CD4-positive, alpha-beta T cell (primary cell): ENCODE measurements around the gene BTAF1. TPM values are rescaled to one million over a fixed set of nuclear protein-coding genes. Genes with fewer than 3 reads are reported as not detected.

Source experiments
- ATAC-seq: fragments of 200-7000 bp; cut with Tn5 transposase; one replicate; pipeline ENCODE4 v1.10.0; 2022; ENCODE audit warnings: mild to moderate bottlenecking; ENCODE audit not compliant: poor library complexity
- CTCF ChIA-PET: fragments of 350-600 bp; sonication (Branson Sonifier 250); formaldehyde crosslinking; loops from one replicate; lab custom pipeline; 2021; ENCODE audit warnings: antibody characterized with exemption, inconsistent platforms; lab: Charles Lee
- POLR2A ChIA-PET: fragments of 350-600 bp; sonication (Branson Sonifier 250); formaldehyde crosslinking; loops from one replicate; lab custom pipeline; 2021; ENCODE audit warnings: antibody characterized with exemption, inconsistent platforms; lab: Charles Lee
- DNase-seq, 14 experiments: peaks; one replicate each; pipeline ENCODE4 v3.0.0-alpha.2; 2013 to 2020; ENCODE audit warnings: mixed read lengths in 2 of 14
- H3K27ac ChIP-seq, 2 donors: one replicate each; pipeline versions ENCODE4 v1.5.1 to v1.7.0; 2013; ENCODE audit warnings: low read length in 2 of 2, low read depth in 1 of 2, mild to moderate bottlenecking in 1 of 2
- H3K27me3 ChIP-seq, 2 experiments: 1 replicate in 1 of 2; 2 replicates in 1 of 2; pipeline versions ENCODE4 v1.6.1 to v1.7.0; 2013; ENCODE audit warnings: low read length in 2 of 2, control low read depth in 1 of 2, mild to moderate bottlenecking in 1 of 2, moderate library complexity in 1 of 2; ENCODE audit not compliant: insufficient read depth in 2 of 2, control insufficient read depth in 1 of 2
- H3K36me3 ChIP-seq: one replicate; pipeline ENCODE4 v1.6.1; 2013; ENCODE audit warnings: low read length, control low read depth; ENCODE audit not compliant: insufficient read depth
- H3K4me1 ChIP-seq: one replicate; pipeline ENCODE4 v1.6.1; 2013; ENCODE audit warnings: low read length, control low read depth; ENCODE audit not compliant: insufficient read depth
- H3K4me3 ChIP-seq: one replicate; pipeline ENCODE4 v1.5.1; 2013; ENCODE audit warnings: mild to moderate bottlenecking, low read length, moderate library complexity
- H3K9me3 ChIP-seq, 2 experiments: 1 replicate in 1 of 2; 2 replicates in 1 of 2; pipeline versions ENCODE4 v1.6.1 to v1.7.0; 2013; ENCODE audit warnings: low read length in 2 of 2, mild to moderate bottlenecking in 2 of 2, control low read depth in 1 of 2, moderate library complexity in 1 of 2; ENCODE audit not compliant: control insufficient read depth in 1 of 2, insufficient read depth in 1 of 2
- H3K27ac Mint-ChIP-seq: one replicate; pipeline ENCODE4 v1.8.0; 2020; ENCODE audit warnings: mixed read lengths
- H3K27me3 Mint-ChIP-seq: one replicate; pipeline ENCODE4 v1.8.0; 2021; ENCODE audit warnings: mixed read lengths
- H3K36me3 Mint-ChIP-seq: one replicate; pipeline ENCODE4 v1.8.0; 2021; ENCODE audit warnings: low read depth, mixed read lengths
- H3K4me1 Mint-ChIP-seq: one replicate; pipeline ENCODE4 v1.8.0; 2021; ENCODE audit warnings: low read depth, mixed read lengths
- H3K4me3 Mint-ChIP-seq: one replicate; pipeline ENCODE4 v1.8.0; 2020; ENCODE audit warnings: mild to moderate bottlenecking, mixed read lengths
- H3K9me3 Mint-ChIP-seq: one replicate; pipeline ENCODE4 v1.8.0; 2020; ENCODE audit warnings: mixed read lengths
- intact Hi-C, 2 experiments: fragments of 100-400 bp; cut with DNase I in 1 of 2; cut with micrococcal nuclease in 1 of 2; formaldehyde crosslinking; loops; one replicate each; pipeline versions ENCODE4 v1.15.1 to v1.9.0; 2023 to 2025; cut with DNase I, micrococcal nuclease
- total RNA-seq, 174 experiments: library from RNA in 2 of 174; stranded (reverse) in 2 of 174; gene quantifications; one replicate each; pipeline ENCODE4 v1.2.3 and lab custom pipeline; 2021 to 2026
- TF ChIP-seq, protein P1 (sequence below): fragments of 200-600 bp; IDR thresholded peaks from one replicate; pipeline ENCODE4 v1.8.0; 2022; ENCODE audit warnings: antibody characterized with exemption, mild to moderate bottlenecking

BTAF1 gene
- total RNA-seq, 2 experiments from 2014 or later, result 80.8 to 85.8 TPM

GRCh38 chr10:91953600-91954160 is 30.1 kb downstream of the BTAF1 start:
- ATAC-seq, result no peak
- peaks cover 96% of the 10 kb centered on the region for H3K36me3 Mint-ChIP-seq
- H3K27me3 Mint-ChIP-seq, result no peaks in the 10 kb centered on the region
- H3K9me3 Mint-ChIP-seq, result no peaks in the 10 kb centered on the region
- POLR2A ChIA-PET, result no interaction called here
- intact Hi-C loops, result no loop called here
- Histone ChIP-seq H3K27me3 (no peaks in the 10 kb centered on the region), H3K36me3 (peaks cover 83% of the 10 kb centered on the region), H3K27ac (no peak overlapping the region), H3K9me3 (no peaks in the 10 kb centered on the region), H3K4me3 (no peak overlapping the region), H3K4me1 (no peaks in the 10 kb centered on the region)
- no peak for DNase-seq
- TF ChIP-seq, protein P1, sequence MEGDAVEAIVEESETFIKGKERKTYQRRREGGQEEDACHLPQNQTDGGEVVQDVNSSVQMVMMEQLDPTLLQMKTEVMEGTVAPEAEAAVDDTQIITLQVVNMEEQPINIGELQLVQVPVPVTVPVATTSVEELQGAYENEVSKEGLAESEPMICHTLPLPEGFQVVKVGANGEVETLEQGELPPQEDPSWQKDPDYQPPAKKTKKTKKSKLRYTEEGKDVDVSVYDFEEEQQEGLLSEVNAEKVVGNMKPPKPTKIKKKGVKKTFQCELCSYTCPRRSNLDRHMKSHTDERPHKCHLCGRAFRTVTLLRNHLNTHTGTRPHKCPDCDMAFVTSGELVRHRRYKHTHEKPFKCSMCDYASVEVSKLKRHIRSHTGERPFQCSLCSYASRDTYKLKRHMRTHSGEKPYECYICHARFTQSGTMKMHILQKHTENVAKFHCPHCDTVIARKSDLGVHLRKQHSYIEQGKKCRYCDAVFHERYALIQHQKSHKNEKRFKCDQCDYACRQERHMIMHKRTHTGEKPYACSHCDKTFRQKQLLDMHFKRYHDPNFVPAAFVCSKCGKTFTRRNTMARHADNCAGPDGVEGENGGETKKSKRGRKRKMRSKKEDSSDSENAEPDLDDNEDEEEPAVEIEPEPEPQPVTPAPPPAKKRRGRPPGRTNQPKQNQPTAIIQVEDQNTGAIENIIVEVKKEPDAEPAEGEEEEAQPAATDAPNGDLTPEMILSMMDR, result no peak
- no peak overlapping the region for H3K27ac Mint-ChIP-seq
- H3K4me3 Mint-ChIP-seq, result no peak overlapping the region
- CTCF ChIA-PET, result no interaction called here
- no peaks in the 10 kb centered on the region for H3K4me1 Mint-ChIP-seq

DNA sequence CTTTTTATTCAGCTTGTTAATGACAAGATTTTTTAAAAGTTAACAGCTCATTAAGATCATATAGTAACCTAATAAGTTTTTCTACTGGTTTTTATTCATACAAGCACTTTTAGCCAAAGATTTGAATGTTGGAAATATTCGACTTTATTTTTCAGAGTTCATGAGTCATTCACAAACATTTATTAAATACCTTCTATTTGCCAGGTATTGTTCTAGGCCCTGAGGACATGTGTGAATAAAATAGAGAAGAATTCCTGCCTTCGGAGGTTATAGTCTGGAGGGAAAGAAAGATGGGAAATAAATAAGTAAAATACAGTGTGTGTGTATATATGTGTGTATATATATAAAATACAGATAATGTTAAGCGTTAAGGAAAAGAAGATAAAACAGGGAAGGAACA is 31.5 kb downstream of the BTAF1 start:
- no peaks in the 10 kb centered on the region for H3K9me3 Mint-ChIP-seq
- ATAC-seq (no peak), DNase-seq (no peak)
- H3K27ac ChIP-seq, result no peak overlapping the region
- H3K36me3 ChIP-seq, result peaks cover 91% of the 10 kb centered on the region
- CTCF ChIA-PET, result no interaction called here
- H3K36me3 Mint-ChIP-seq, result peaks cover 96% of the 10 kb centered on the region
- no peaks in the 10 kb centered on the region for H3K27me3 Mint-ChIP-seq
- H3K4me3 Mint-ChIP-seq, result no peak overlapping the region
- no peak overlapping the region for H3K4me3 ChIP-seq
- no peaks in the 10 kb centered on the region for H3K4me1 Mint-ChIP-seq
- intact Hi-C loops, result no loop called here
- no peaks in the 10 kb centered on the region for H3K27me3 ChIP-seq
- H3K9me3 ChIP-seq, result no peaks in the 10 kb centered on the region
- H3K27ac Mint-ChIP-seq, result no peak overlapping the region
- TF ChIP-seq, protein P1, result no peak
- H3K4me1 ChIP-seq, result no peaks in the 10 kb centered on the region
- POLR2A ChIA-PET, result no interaction called here

GRCh38 chr10:91957091-91957490 is 33.5 kb downstream of the BTAF1 start:
- Histone ChIP-seq H3K36me3 (peaks cover 93% of the 10 kb centered on the region), H3K27me3 (no peaks in the 10 kb centered on the region), H3K9me3 (no peaks in the 10 kb centered on the region), H3K4me1 (no peaks in the 10 kb centered on the region), H3K27ac (no peak overlapping the region), H3K4me3 (no peak overlapping the region)
- ChIA-PET CTCF (no interaction called here), POLR2A (no interaction called here)
- Mint-ChIP-seq H3K27ac (no peak overlapping the region), H3K27me3 (no peaks in the 10 kb centered on the region), H3K36me3 (peaks cover 96% of the 10 kb centered on the region), H3K9me3 (no peaks in the 10 kb centered on the region), H3K4me1 (no peaks in the 10 kb centered on the region), H3K4me3 (no peak overlapping the region)
- DNase-seq (no peak), ATAC-seq (no peak)
- intact Hi-C loops, result no loop called here
- TF ChIP-seq, protein P1, result no peak
